Large intestine (tissue), 3 donors: ENCODE data around the gene TSPAN5. TPM values are rescaled to one million over a fixed set of nuclear protein-coding genes. Genes with fewer than 3 reads are reported as not detected.

Experiments
- DNase-seq, 2 donors: peaks; one replicate each; pipeline versions ENCODE4 v3.0.0 to v3.0.0-alpha.2; 2013
- H3K27ac ChIP-seq: one replicate; pipeline ENCODE4 v1.5.1; 2013; ENCODE audit warnings: low read length
- H3K27me3 ChIP-seq: 2 replicates; pipeline ENCODE4 v1.6.1; 2013; ENCODE audit warnings: low read length; ENCODE audit not compliant: control insufficient read depth, insufficient read depth
- H3K36me3 ChIP-seq: 2 replicates; pipeline ENCODE4 v1.6.1; 2013; ENCODE audit warnings: low read length; ENCODE audit not compliant: control insufficient read depth, insufficient read depth
- H3K4me1 ChIP-seq: one replicate; pipeline ENCODE4 v1.6.1; 2013; ENCODE audit warnings: low read length; ENCODE audit not compliant: control insufficient read depth, insufficient read depth
- H3K4me3 ChIP-seq: one replicate; pipeline ENCODE4 v1.5.1; 2013; ENCODE audit warnings: low read length
- H3K9me3 ChIP-seq: one replicate; pipeline ENCODE4 v1.6.1; 2013; ENCODE audit warnings: mild to moderate bottlenecking, low read depth, low read length, moderate library complexity; ENCODE audit not compliant: control insufficient read depth
- WGBS: methylation state at CpG from one replicate; pipeline ENCODE4 v1.1.5; 2013; ENCODE audit warnings: low lambda C conversion rate; ENCODE audit not compliant: insufficient coverage; 5-methylcytosine and 5-hydroxymethylcytosine counted together
- polyA plus RNA-seq: library from polyadenylated mRNA; unstranded; fragments of 120-200 nt; gene quantifications from one replicate; pipeline ENCODE4 v1.2.1, GENCODE V29; 2013

TSPAN5 gene
- polyA plus RNA-seq, 1 donor: 9.9 TPM

GRCh38 chr4:98661371-98662054, 3.1 kb upstream of the TSPAN5 start:
- peaks cover 13% of the 10 kb centered on the region for H3K27me3 ChIP-seq
- H3K36me3 ChIP-seq: no peaks in the 10 kb centered on the region
- peaks cover 3% of the 10 kb centered on the region for H3K9me3 ChIP-seq
- no peak overlapping the region for H3K4me3 ChIP-seq
- WGBS: 45% methylated on average over 3 of the region's 3 CpGs
- H3K27ac ChIP-seq: peak overlapping the region; percentile 42
- H3K4me1 ChIP-seq: peaks cover 24% of the 10 kb centered on the region
- peak; percentile 36 to 67 for DNase-seq

- Histone ChIP-seq H3K4me3 (no peak overlapping the region), H3K9me3 (no peaks in the 10 kb centered on the region), H3K4me1 (peaks cover 24% of the 10 kb centered on the region), H3K27me3 (peaks cover 25% of the 10 kb centered on the region), H3K36me3 (no peaks in the 10 kb centered on the region), H3K27ac (peak overlapping the region; percentile 83)
- no CpG with 5 or more reads among the region's 7 CpGs for WGBS
- DNase-seq: peak; percentile 50 to 68
These were observed 1.5 kb upstream of the TSPAN5 start for GRCh38 chr4:98659741-98660462.

- H3K4me3 ChIP-seq: peak overlapping the region; percentile 86
- WGBS: 3% methylated on average over 4 of the region's 17 CpGs
- no peaks in the 10 kb centered on the region for H3K9me3 ChIP-seq
- H3K4me1 ChIP-seq: peaks cover 24% of the 10 kb centered on the region
- peaks cover 25% of the 10 kb centered on the region for H3K27me3 ChIP-seq
- DNase-seq: peak in 1 of 2 donors; percentile 34
- H3K27ac ChIP-seq: peak overlapping the region; percentile 83
- no peaks in the 10 kb centered on the region for H3K36me3 ChIP-seq
These were observed 738 bp upstream of the TSPAN5 start for GRCh38 chr4:98659106-98659592.

- Histone ChIP-seq H3K9me3 (no peaks in the 10 kb centered on the region), H3K27ac (peak overlapping the region; percentile 34), H3K4me1 (peaks cover 24% of the 10 kb centered on the region), H3K36me3 (no peaks in the 10 kb centered on the region), H3K27me3 (peaks cover 25% of the 10 kb centered on the region), H3K4me3 (peak overlapping the region; percentile 63)
- DNase-seq: peak; percentile 37 to 48
- WGBS: 0% methylated on average over 1 of the region's 46 CpGs
These were observed 702 bp downstream of the TSPAN5 start for GRCh38 chr4:98657531-98658286.

GRCh38 chr4:98656886-98657285, 1.5 kb downstream of the TSPAN5 start:
- no peak overlapping the region for H3K27ac ChIP-seq
- H3K9me3 ChIP-seq: no peaks in the 10 kb centered on the region
- H3K4me3 ChIP-seq: peak overlapping the region; percentile 63
- peaks cover 25% of the 10 kb centered on the region for H3K27me3 ChIP-seq
- H3K36me3 ChIP-seq: no peaks in the 10 kb centered on the region
- H3K4me1 ChIP-seq: peaks cover 24% of the 10 kb centered on the region
- 40% methylated on average over 1 of the region's 6 CpGs for WGBS
- DNase-seq: no peak

- WGBS: 100% methylated on average over 1 of the region's 5 CpGs
- no peak overlapping the region for H3K4me3 ChIP-seq
- peaks cover 20% of the 10 kb centered on the region for H3K4me1 ChIP-seq
- no peaks in the 10 kb centered on the region for H3K9me3 ChIP-seq
- no peaks in the 10 kb centered on the region for H3K36me3 ChIP-seq
- no peak overlapping the region for H3K27ac ChIP-seq
- DNase-seq: no peak
- H3K27me3 ChIP-seq: peaks cover 25% of the 10 kb centered on the region
These were observed 2.0 kb downstream of the TSPAN5 start for GRCh38 chr4:98656443-98656842.

- H3K4me3 ChIP-seq: no peak overlapping the region
- H3K4me1 ChIP-seq: peaks cover 8% of the 10 kb centered on the region
- WGBS: no CpG with 5 or more reads among the region's 5 CpGs
- no peak overlapping the region for H3K27ac ChIP-seq
- H3K9me3 ChIP-seq: no peaks in the 10 kb centered on the region
- H3K27me3 ChIP-seq: peaks cover 25% of the 10 kb centered on the region
- no peak for DNase-seq
- H3K36me3 ChIP-seq: no peaks in the 10 kb centered on the region
These were observed 4.2 kb downstream of the TSPAN5 start for GRCh38 chr4:98653890-98654867.

GRCh38 chr4:98652996-98653395, 5.4 kb downstream of the TSPAN5 start:
- Histone ChIP-seq H3K9me3 (no peaks in the 10 kb centered on the region), H3K4me1 (peaks cover 5% of the 10 kb centered on the region), H3K27me3 (peaks cover 25% of the 10 kb centered on the region), H3K36me3 (no peaks in the 10 kb centered on the region), H3K27ac (no peak overlapping the region), H3K4me3 (no peak overlapping the region)
- DNase-seq: no peak
- WGBS: 100% methylated on average over 1 of the region's 3 CpGs

- Histone ChIP-seq H3K27me3 (no peaks in the 10 kb centered on the region), H3K36me3 (no peaks in the 10 kb centered on the region), H3K4me1 (no peaks in the 10 kb centered on the region), H3K4me3 (no peak overlapping the region), H3K9me3 (no peaks in the 10 kb centered on the region), H3K27ac (no peak overlapping the region)
- no peak for DNase-seq
- 100% methylated on average over 1 of the region's 5 CpGs for WGBS
These were observed 9.8 kb downstream of the TSPAN5 start for GRCh38 chr4:98648602-98649001.
